C1 segment of cervical spinal cord (tissue), 14 donors: ENCODE data around the gene DCPS.
"Not testable (repeated sequence)": the region's sequence is repeated elsewhere in the genome, so short reads cannot be mapped to it uniquely, and the experiment has no call there.

Experiments
- DNase-seq, 14 donors: peaks; one replicate each; lab custom pipeline; 2025; lab: John Stamatoyannopoulos, UW

DCPS gene

GRCh38 chr11:126303623-126304456, at the start of gene DCPS:
DCPS (plus strand) TSS chr11:126304060; CDS start chr11:126304081, 21 bp downstream.
- DNase-seq, result peak; percentile 49 to 96 (median 86)

- DNase-seq, result no peak
Measured at GRCh38 chr11:126254819-126255218, 49.0 kb upstream of the DCPS start.

- not testable (repeated sequence) for DNase-seq
Measured at GRCh38 chr11:126255507-126255906, 48.4 kb upstream of the DCPS start.

GRCh38 chr11:126256216-126256615, 47.6 kb upstream of the DCPS start:
- DNase-seq, result no peak

- DNase-seq, result no peak
Measured at GRCh38 chr11:126257144-126257543, 46.7 kb upstream of the DCPS start.

- DNase-seq, result no peak
Measured at GRCh38 chr11:126257764-126258163, 46.1 kb upstream of the DCPS start.

GRCh38 chr11:126262216-126262615, 41.6 kb upstream of the DCPS start:
- no peak for DNase-seq

GRCh38 chr11:126263489-126263888, 40.4 kb upstream of the DCPS start:
- no peak for DNase-seq

GRCh38 chr11:126265811-126266210, 38.0 kb upstream of the DCPS start:
- DNase-seq, result no peak

GRCh38 chr11:126267650-126268049, 36.2 kb upstream of the DCPS start:
- DNase-seq, result peak in 1 of 14 donors; percentile 38

- no peak for DNase-seq
Measured at GRCh38 chr11:126268361-126268707, 35.5 kb upstream of the DCPS start.

GRCh38 chr11:126268708-126269579, 34.9 kb upstream of the DCPS start, which contains the start of the genes FOXRED1 and SRPRA:
FOXRED1 (plus strand) TSS chr11:126269154; CDS start chr11:126269207, 53 bp downstream.
SRPRA (minus strand) TSS chr11:126268895; CDS start chr11:126268804, 91 bp downstream.
- DNase-seq, result peak; percentile 91 to 99 (median 98)

GRCh38 chr11:126277322-126277721, 26.5 kb upstream of the DCPS start:
- DNase-seq, result no peak

- no peak for DNase-seq
Measured at GRCh38 chr11:126277780-126278179, 26.1 kb upstream of the DCPS start.

- no peak for DNase-seq
Measured at GRCh38 chr11:126279191-126279590, 24.7 kb upstream of the DCPS start.

GRCh38 chr11:126280595-126280994, 23.3 kb upstream of the DCPS start:
- peak in 1 of 14 donors; percentile 3 for DNase-seq

GRCh38 chr11:126281245-126281644, 22.6 kb upstream of the DCPS start:
- DNase-seq, result no peak

- DNase-seq, result no peak
Measured at GRCh38 chr11:126281666-126282175, 22.1 kb upstream of the DCPS start.

- DNase-seq, result peak in 7 of 14 donors; percentile 23 to 54 (median 36)
Measured at GRCh38 chr11:126282361-126282735, 21.5 kb upstream of the DCPS start.

- peak in 11 of 14 donors; percentile 29 to 81 (median 58) for DNase-seq
Measured at GRCh38 chr11:126282736-126283591, 20.9 kb upstream of the DCPS start, which contains the start of gene TIRAP. TIRAP (plus strand) TSS chr11:126283093; CDS start chr11:126290895, 7,802 bp downstream.

GRCh38 chr11:126284829-126285228, 19.0 kb upstream of the DCPS start:
- DNase-seq, result peak in 1 of 14 donors; percentile 51
